Neural crest cell (in vitro differentiated cells): ENCODE results near the gene CACNB4. TPM values are rescaled to one million over a fixed set of nuclear protein-coding genes. Genes with fewer than 3 reads are reported as not detected.

ENCODE experiments used
- DNase-seq: peaks from one replicate; pipeline ENCODE4 v3.0.0; 2021; ENCODE audit warnings: low read depth, mixed read lengths, low spot score
- H3K27ac Mint-ChIP-seq: one replicate; pipeline ENCODE4 v1.8.0; 2021; ENCODE audit warnings: mild to moderate bottlenecking, mixed read lengths; ENCODE audit not compliant: unreplicated experiment
- H3K27me3 Mint-ChIP-seq: 2 replicates; pipeline ENCODE4 v1.8.0; 2021; ENCODE audit warnings: low read depth, mild to moderate bottlenecking, mixed read lengths
- H3K36me3 Mint-ChIP-seq: 2 replicates; pipeline ENCODE4 v1.8.0; 2021; ENCODE audit warnings: low read depth, mild to moderate bottlenecking, mixed read lengths
- H3K4me1 Mint-ChIP-seq: 2 replicates; pipeline ENCODE4 v1.8.0; 2021; ENCODE audit warnings: mixed read lengths
- H3K4me3 Mint-ChIP-seq: one replicate; pipeline ENCODE4 v1.8.0; 2021; ENCODE audit warnings: mild to moderate bottlenecking, mixed read lengths
- H3K9me3 Mint-ChIP-seq: 2 replicates; pipeline ENCODE4 v1.8.0; 2021; ENCODE audit warnings: mixed read lengths
- total RNA-seq: library from RNA; stranded (reverse); gene quantifications from 2 replicates; pipeline ENCODE4 v1.2.1, GENCODE V29; 2021
- TF ChIP-seq, protein P1 (sequence below): fragments of 200-600 bp; sonication (generic); conservative IDR thresholded peaks from 2 replicates; pipeline ENCODE4 v1.5.0; 2021; ENCODE audit warnings: antibody characterized with exemption, mild to moderate bottlenecking

Gene CACNB4
- total RNA-seq, 1 donor from 2014 or later = 6.9 TPM

DNA sequence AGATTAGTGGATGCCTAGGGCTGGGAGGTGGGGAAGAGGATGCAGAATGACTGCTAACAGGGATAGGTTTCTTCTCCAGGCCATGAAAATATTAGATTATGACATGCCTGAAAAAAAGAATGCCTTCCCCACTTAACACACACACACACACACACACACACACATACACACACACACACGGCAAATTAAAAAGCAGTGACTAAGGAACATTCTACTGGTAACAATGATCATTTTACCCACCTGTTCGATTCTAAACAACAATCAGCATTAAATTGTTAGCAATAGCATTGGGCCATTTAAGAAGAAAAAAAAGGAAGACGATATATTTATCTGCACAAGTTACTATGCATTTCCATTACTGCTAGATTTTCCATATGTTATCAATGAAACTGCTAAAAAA, 10.8 kb downstream of the CACNB4 start:
- no peak overlapping the region for H3K27ac Mint-ChIP-seq
- H3K9me3 Mint-ChIP-seq = no peaks in the 10 kb centered on the region
- no peaks in the 10 kb centered on the region for H3K36me3 Mint-ChIP-seq
- DNase-seq = no peak
- H3K4me1 Mint-ChIP-seq = no peaks in the 10 kb centered on the region
- TF ChIP-seq, protein P1, sequence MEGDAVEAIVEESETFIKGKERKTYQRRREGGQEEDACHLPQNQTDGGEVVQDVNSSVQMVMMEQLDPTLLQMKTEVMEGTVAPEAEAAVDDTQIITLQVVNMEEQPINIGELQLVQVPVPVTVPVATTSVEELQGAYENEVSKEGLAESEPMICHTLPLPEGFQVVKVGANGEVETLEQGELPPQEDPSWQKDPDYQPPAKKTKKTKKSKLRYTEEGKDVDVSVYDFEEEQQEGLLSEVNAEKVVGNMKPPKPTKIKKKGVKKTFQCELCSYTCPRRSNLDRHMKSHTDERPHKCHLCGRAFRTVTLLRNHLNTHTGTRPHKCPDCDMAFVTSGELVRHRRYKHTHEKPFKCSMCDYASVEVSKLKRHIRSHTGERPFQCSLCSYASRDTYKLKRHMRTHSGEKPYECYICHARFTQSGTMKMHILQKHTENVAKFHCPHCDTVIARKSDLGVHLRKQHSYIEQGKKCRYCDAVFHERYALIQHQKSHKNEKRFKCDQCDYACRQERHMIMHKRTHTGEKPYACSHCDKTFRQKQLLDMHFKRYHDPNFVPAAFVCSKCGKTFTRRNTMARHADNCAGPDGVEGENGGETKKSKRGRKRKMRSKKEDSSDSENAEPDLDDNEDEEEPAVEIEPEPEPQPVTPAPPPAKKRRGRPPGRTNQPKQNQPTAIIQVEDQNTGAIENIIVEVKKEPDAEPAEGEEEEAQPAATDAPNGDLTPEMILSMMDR = no peak
- H3K4me3 Mint-ChIP-seq = no peak overlapping the region
- H3K27me3 Mint-ChIP-seq = peaks cover 2% of the 10 kb centered on the region

GRCh38 chr2:152086231-152086630, 12.6 kb downstream of the CACNB4 start:
- Mint-ChIP-seq H3K36me3 (no peaks in the 10 kb centered on the region), H3K9me3 (no peaks in the 10 kb centered on the region), H3K4me3 (no peak overlapping the region), H3K4me1 (no peaks in the 10 kb centered on the region), H3K27me3 (peaks cover 2% of the 10 kb centered on the region), H3K27ac (no peak overlapping the region)
- no peak for DNase-seq
- TF ChIP-seq, protein P1 = no peak

DNA sequence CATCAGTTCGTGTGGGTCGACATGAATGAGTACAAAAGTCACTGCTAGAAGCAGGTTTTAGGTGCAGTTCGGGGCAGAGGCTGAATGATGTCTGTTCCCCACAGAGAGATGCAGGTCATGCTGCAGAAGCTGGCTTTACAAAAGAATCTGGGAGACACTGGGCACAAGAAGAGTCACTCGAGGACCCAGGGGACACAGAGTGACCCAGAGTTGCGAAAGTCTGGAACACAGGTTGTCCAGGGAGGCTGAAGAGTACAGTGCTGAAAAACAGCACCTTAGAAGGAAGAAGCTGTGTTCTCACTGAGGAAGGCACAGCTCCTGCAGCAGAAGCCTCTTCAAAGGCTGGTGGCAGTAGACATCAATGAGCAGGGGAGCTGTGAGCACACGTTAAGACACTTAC, 14.8 kb downstream of the CACNB4 start:
- H3K36me3 Mint-ChIP-seq = no peaks in the 10 kb centered on the region
- no peaks in the 10 kb centered on the region for H3K9me3 Mint-ChIP-seq
- no peak overlapping the region for H3K27ac Mint-ChIP-seq

GRCh38 chr2:152083202-152083875, 15.5 kb downstream of the CACNB4 start:
- no peaks in the 10 kb centered on the region for H3K9me3 Mint-ChIP-seq
- H3K27ac Mint-ChIP-seq = no peak overlapping the region
- TF ChIP-seq, protein P1 = no peak
- no peaks in the 10 kb centered on the region for H3K36me3 Mint-ChIP-seq
- no peak overlapping the region for H3K4me3 Mint-ChIP-seq
- H3K27me3 Mint-ChIP-seq = no peaks in the 10 kb centered on the region
- no peaks in the 10 kb centered on the region for H3K4me1 Mint-ChIP-seq
- DNase-seq = no peak

More for the DNA sequence above, 14.8 kb downstream of the CACNB4 start:
- no peaks in the 10 kb centered on the region for H3K27me3 Mint-ChIP-seq
- TF ChIP-seq, protein P1 = no peak
- no peak overlapping the region for H3K4me3 Mint-ChIP-seq
- no peaks in the 10 kb centered on the region for H3K4me1 Mint-ChIP-seq
- DNase-seq = no peak

DNA sequence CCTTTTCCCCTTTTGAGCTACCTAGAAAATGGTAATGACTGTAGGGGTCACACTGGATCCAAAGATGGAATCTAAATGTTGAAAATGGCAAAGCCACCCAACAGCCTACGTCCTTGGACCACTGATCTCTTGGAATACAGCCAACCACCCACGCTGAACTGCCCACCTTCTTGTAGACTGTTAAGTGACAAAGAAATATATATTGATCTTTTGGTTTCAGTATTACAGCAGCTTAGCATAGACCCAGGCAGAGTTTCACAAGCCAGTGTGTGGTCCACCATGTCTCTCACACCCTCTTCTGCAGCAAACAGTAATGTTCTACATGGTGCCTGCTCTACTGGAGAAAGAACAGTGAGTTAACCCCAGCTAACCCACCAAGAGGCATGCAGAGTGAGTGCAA, 20.2 kb downstream of the CACNB4 start:
- no peak for DNase-seq

More for the DNA sequence above, 20.2 kb downstream of the CACNB4 start:
- peaks cover 3% of the 10 kb centered on the region for H3K9me3 Mint-ChIP-seq
- no peaks in the 10 kb centered on the region for H3K4me1 Mint-ChIP-seq
- no peaks in the 10 kb centered on the region for H3K27me3 Mint-ChIP-seq
- H3K4me3 Mint-ChIP-seq = no peak overlapping the region
- TF ChIP-seq, protein P1 = no peak
- no peak overlapping the region for H3K27ac Mint-ChIP-seq
- no peaks in the 10 kb centered on the region for H3K36me3 Mint-ChIP-seq
